AG09319 (cell line): ENCODE data around the gene FECH.
"Not testable (repeated sequence)": the region's sequence is repeated elsewhere in the genome, so short reads cannot be mapped to it uniquely, and the experiment has no call there.

Experiments
- DNase-seq: peaks from one replicate; pipeline ENCODE4 v3.0.0-alpha.2; 2010; ENCODE audit warnings: low read depth; ENCODE audit errors: extremely low read depth
- TF ChIP-seq, protein P1 (sequence below): IDR thresholded peaks from 2 replicates; pipeline ENCODE4 v1.5.1; 2011; ENCODE audit warnings: low read depth, mild to moderate bottlenecking, inconsistent platforms, low read length, moderate library complexity

FECH gene

DNA sequence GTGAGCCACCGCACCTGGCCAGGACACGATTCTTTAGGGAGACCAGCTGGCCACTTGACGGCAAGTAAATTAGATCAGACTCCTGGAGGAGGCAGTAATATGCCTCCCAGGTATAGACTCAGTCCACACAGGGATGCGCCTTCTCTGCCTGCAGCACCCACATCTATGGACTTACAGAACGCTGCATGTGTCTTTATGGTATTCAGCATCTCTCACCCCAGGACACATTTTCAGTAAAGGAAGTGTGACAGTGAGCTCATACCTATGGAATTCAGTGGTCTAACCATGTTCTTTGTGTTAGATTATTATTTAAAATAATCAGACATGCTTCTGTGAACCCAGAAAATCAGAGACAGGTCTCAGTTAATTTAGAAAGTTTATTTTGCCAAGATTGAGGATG, 41.0 kb upstream of the FECH start:
- TF ChIP-seq, protein P1, sequence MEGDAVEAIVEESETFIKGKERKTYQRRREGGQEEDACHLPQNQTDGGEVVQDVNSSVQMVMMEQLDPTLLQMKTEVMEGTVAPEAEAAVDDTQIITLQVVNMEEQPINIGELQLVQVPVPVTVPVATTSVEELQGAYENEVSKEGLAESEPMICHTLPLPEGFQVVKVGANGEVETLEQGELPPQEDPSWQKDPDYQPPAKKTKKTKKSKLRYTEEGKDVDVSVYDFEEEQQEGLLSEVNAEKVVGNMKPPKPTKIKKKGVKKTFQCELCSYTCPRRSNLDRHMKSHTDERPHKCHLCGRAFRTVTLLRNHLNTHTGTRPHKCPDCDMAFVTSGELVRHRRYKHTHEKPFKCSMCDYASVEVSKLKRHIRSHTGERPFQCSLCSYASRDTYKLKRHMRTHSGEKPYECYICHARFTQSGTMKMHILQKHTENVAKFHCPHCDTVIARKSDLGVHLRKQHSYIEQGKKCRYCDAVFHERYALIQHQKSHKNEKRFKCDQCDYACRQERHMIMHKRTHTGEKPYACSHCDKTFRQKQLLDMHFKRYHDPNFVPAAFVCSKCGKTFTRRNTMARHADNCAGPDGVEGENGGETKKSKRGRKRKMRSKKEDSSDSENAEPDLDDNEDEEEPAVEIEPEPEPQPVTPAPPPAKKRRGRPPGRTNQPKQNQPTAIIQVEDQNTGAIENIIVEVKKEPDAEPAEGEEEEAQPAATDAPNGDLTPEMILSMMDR, result no peak
- DNase-seq, result no peak

DNA sequence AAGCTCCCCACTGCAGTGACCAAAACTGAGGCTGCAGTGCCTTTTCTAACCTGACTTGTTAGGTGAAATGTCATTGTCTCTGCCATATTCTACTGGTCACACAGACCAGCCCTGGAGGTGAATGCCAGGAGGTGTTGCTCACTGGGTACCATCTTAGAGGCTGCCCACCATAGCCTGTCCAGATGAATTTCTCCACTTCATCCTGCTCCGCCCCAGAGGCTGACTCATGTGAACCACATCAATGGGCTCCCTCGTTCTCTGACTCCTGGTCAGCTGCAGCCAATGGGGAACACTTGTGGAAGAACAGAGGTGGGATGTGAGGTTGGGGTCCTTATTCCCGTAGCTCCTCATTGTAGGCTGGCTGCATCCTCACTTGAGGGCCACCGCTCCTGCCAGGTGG, 38.5 kb upstream of the FECH start:
- DNase-seq, result no peak
- TF ChIP-seq, protein P1, result no peak

DNA sequence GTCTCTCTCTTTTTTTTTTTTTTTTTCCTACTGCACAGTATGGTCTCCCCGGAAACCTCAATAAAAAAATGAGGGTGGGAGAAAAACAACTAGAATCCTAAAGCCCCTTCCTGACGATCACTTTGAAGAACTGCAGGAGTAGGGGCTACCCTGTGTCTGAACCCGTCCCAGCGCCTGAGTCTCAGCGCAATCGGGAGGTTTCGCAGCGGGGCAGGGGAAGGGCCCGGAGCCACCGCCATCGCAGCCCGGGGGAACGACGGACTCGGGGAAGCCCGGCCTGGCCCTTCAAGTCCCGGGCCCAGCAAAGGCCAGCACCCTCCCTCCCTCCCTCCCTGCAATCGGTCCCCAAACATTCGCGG, 34.7 kb upstream of the FECH start:
- no peak for DNase-seq
- TF ChIP-seq, protein P1, result no peak

DNA sequence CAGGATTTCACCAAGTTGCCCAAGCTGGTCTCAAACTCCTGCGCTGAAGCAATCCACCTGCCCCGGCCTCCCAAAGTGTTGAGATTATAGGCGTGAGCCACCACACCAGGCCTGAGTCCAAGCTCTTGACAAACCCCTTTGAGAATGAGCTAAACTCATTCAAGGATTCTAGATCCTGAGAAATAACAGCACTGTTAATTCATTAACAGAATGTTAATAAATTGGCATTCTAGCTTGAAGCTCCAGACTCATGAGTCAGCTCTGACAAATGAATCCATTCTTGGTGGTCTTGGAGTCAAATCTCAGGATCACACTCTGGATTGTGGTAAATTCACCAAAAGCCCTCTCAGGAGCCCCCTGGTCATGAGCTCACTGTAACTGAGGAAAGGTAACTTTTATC, 33.4 kb upstream of the FECH start:
- no peak for DNase-seq
- TF ChIP-seq, protein P1, result no peak

DNA sequence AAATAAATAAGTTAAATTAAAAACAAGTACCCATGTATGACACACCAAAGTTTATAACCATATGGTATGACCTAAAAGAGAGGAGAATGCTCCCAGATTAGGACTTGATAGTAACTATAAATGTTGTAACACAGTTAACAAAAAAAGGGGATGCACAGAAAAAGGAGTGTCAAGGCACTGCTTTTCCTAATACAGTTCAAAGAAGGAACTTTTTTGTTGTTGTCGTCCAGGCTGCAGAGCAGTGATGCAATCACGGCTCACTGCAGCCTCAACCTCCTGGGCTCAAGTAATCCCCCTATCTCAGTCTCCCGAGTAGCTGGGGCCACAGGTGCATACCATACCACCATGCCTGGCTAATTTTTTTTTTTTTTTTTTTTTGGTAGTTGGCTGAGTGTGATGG, 32.4 kb upstream of the FECH start:
- TF ChIP-seq, protein P1, result no peak
- DNase-seq, result no peak

DNA sequence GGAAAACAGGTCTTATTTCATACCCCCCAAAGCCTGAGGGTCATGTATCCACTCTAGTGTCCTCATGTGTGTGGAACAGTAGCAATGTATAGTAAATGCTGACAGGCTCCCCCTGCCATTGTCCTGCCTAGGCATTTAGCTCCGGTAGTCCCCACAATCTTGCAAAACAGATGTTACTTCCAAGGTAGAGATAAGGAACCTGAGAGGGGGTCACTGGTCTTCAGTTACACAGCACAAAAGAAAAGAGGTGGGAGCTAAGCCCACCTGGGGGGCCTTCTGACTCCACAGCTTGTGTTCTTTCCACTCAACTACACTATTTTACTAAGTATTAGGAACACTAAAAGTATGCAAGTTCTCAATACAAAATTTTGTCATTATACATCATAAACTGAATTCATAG, 17.4 kb upstream of the FECH start:
- DNase-seq, result no peak
- TF ChIP-seq, protein P1, result no peak

DNA sequence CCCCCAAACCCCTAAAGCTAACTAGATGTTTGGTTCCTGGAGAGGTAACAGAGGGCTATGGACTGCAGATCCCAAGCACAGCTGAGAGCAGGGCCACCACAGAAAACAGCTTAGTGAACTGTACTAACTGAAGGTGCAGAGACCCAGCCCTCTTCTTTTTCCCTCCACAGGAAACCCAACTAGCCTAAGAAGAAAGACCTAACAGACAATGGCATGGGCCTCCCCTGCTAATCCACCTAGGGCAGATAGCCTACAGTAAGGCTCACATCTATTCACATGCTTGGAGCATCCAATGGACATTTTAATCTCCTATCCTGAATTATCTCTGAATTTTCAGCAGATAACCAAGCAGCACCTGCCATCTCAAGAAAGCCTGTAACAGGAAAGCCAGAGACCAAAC, 8.8 kb upstream of the FECH start:
- TF ChIP-seq, protein P1, result no peak
- DNase-seq, result no peak

DNA sequence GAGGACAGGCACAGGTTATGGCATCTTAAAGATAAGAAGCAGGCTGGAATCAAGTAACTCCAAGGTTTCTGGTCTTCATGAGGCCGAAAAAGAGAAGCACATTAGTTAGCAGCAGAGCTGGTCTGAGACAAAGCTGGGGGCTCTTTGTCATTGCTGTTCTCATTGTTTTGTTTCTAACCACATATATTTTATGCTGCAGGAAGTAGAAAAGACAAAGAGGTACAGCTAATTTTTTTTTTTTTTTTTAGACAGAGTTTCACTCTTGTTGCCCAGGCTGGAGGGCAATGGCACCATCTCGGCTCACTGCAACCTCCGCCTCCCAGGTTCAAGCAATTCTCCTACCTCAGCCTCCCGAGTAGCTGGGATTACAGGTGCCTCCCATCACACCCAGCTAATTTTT, 6.2 kb upstream of the FECH start:
- DNase-seq, result not testable (repeated sequence)
